DOHH2 (cell line): ENCODE results near the gene PCNX4.

ENCODE experiments used
- EZH2phosphoT487 ChIP-seq: fragments of 200-600 bp; sonication (generic); IDR thresholded peaks from 2 replicates; pipeline ENCODE4 v1.6.1; 2017; ENCODE audit warnings: borderline replicate concordance, mild to moderate bottlenecking, antibody characterized with exemption, low read length, moderate library complexity, mixed read lengths
- TF ChIP-seq, protein P1 (sequence below): fragments of 200-600 bp; sonication (generic); IDR thresholded peaks from one replicate; pipeline ENCODE4 v1.5.1; 2014; ENCODE audit warnings: antibody characterized with exemption, mild to moderate bottlenecking, low read depth, low read length; ENCODE audit not compliant: poor library complexity, severe bottlenecking

DNA sequence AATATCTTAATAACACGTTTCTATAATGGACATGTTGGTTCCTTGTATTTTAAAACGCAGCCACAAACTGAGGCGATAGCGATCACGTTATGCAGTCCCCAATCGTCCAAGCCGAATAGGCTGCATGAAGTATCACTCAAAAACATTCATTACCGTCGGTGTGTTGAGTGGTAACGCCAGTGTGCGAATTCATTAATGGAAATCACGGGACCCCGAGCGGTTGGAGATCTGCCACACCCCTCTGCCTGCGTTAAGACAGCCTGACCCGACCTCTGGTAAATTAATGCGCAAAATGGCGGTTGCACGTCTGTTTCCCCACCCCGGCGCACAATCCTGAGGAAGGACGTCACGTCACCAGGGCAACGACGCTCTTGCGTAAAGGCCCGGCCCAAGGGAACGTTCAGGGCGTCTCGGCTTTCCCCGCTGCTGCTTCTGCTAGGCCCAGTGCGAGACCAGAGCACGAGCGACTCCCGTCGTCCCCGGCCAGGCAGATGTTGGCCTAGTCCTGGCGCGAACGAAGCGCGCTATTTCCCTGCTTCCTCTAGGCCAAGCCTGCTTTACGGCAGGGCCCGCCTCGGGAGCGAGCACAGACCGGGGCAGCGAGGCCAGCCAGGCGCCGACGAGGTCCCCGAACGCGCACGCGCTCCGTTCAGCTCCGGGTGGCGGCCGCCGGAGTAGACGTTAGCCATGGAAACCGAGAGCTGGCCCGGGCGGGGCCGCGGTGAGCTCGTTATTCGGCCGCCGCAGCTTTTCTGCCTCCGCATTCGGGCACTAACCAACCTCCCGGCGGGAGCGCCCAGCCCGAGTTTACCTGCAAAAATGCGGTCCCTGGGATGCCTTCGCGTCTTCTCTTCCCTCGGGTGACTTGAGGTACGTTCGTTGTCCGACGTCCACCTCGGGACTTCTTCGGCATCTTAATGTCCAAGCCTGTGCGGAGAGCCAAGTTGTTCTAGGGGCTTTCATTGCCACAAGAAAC is at the start of gene PCNX4:
- TF ChIP-seq, protein P1, sequence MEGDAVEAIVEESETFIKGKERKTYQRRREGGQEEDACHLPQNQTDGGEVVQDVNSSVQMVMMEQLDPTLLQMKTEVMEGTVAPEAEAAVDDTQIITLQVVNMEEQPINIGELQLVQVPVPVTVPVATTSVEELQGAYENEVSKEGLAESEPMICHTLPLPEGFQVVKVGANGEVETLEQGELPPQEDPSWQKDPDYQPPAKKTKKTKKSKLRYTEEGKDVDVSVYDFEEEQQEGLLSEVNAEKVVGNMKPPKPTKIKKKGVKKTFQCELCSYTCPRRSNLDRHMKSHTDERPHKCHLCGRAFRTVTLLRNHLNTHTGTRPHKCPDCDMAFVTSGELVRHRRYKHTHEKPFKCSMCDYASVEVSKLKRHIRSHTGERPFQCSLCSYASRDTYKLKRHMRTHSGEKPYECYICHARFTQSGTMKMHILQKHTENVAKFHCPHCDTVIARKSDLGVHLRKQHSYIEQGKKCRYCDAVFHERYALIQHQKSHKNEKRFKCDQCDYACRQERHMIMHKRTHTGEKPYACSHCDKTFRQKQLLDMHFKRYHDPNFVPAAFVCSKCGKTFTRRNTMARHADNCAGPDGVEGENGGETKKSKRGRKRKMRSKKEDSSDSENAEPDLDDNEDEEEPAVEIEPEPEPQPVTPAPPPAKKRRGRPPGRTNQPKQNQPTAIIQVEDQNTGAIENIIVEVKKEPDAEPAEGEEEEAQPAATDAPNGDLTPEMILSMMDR: no peak
- TF ChIP-seq EZH2phosphoT487: no peak
